Loucy (cell line): ENCODE results near the gene ZBED6.
A peak's percentile ranks its signal among the peaks of the same experiment; 100 is the strongest.
"Not testable (repeated sequence)": the region's sequence is repeated elsewhere in the genome, so short reads cannot be mapped to it uniquely, and the experiment has no call there.

Experiments used
- H2AFZ ChIP-seq: fragments of 200-600 bp; sonication (generic); 2 replicates; pipeline ENCODE4 v1.6.0; 2016; ENCODE audit warnings: antibody characterized with exemption, mild to moderate bottlenecking, low read length, moderate library complexity
- H3F3A ChIP-seq: fragments of 200-600 bp; 2 replicates; pipeline ENCODE4 v1.6.0; 2016; ENCODE audit warnings: antibody characterized with exemption, low read depth, mild to moderate bottlenecking
- H3K27me3 ChIP-seq: fragments of 200-600 bp; sonication (generic); 2 replicates; pipeline ENCODE4 v1.6.1; 2014; ENCODE audit warnings: low read length, mild to moderate bottlenecking; ENCODE audit not compliant: insufficient read depth, poor library complexity, severe bottlenecking
- H3K36me3 ChIP-seq: fragments of 200-600 bp; sonication (generic); 2 replicates; pipeline ENCODE4 v1.6.1; 2016; ENCODE audit warnings: low read length; ENCODE audit not compliant: insufficient read depth
- H3K4me1 ChIP-seq: fragments of 200-600 bp; sonication (generic); 2 replicates; pipeline ENCODE4 v1.5.1; 2014; ENCODE audit warnings: low read length, mild to moderate bottlenecking; ENCODE audit not compliant: insufficient read depth, poor library complexity, severe bottlenecking
- H3K4me2 ChIP-seq: fragments of 200-600 bp; sonication (generic); 2 replicates; pipeline ENCODE4 v1.6.0; 2014; ENCODE audit warnings: antibody characterized with exemption, low read length, low read depth, mild to moderate bottlenecking; ENCODE audit not compliant: poor library complexity, severe bottlenecking
- H3K4me3 ChIP-seq: fragments of 200-600 bp; sonication (generic); 2 replicates; pipeline ENCODE4 v1.5.1; 2014; ENCODE audit warnings: low read length, mild to moderate bottlenecking, mixed read lengths; ENCODE audit not compliant: poor library complexity, severe bottlenecking
- H3K79me2 ChIP-seq: fragments of 200-600 bp; sonication (generic); 2 replicates; pipeline ENCODE4 v1.6.1; 2014; ENCODE audit warnings: low read length; ENCODE audit not compliant: insufficient read depth
- H3K9ac ChIP-seq: fragments of 200-600 bp; sonication (generic); 2 replicates; pipeline ENCODE4 v1.6.0; 2014; ENCODE audit warnings: mild to moderate bottlenecking, low read depth, low read length, moderate library complexity; ENCODE audit not compliant: poor library complexity, severe bottlenecking
- H3K9me2 ChIP-seq: fragments of 200-600 bp; sonication (generic); replicated peaks from 2 replicates; pipeline ENCODE4 v1.6.1; 2016; ENCODE audit warnings: low read depth, low read length, mixed read lengths
- H3K9me3 ChIP-seq: fragments of 200-600 bp; sonication (generic); 2 replicates; pipeline ENCODE4 v1.6.1; 2014; ENCODE audit warnings: mild to moderate bottlenecking, antibody characterized with exemption, low read length, low read depth; ENCODE audit not compliant: insufficient read depth
- H4K20me1 ChIP-seq: fragments of 200-600 bp; sonication (generic); 2 replicates; pipeline ENCODE4 v1.6.0; 2014; ENCODE audit warnings: antibody characterized with exemption, low read length, mild to moderate bottlenecking; ENCODE audit not compliant: insufficient read depth, poor library complexity, severe bottlenecking
- CTCF ChIP-seq: fragments of 200-600 bp; sonication (generic); conservative IDR thresholded peaks from 2 replicates; pipeline ENCODE4 v1.5.1; 2014; ENCODE audit warnings: mild to moderate bottlenecking, antibody characterized with exemption, low read length
- EZH2phosphoT487 ChIP-seq: fragments of 200-600 bp; IDR thresholded peaks from 2 replicates; pipeline ENCODE4 v1.6.1; 2018; ENCODE audit warnings: antibody characterized with exemption, mild to moderate bottlenecking, moderate library complexity, borderline replicate concordance

Gene ZBED6

GRCh38 chr1:203760506-203760905 lies 34.9 kb upstream of the ZBED6 start:
- Histone ChIP-seq H3K4me1 (peaks cover 32% of the 10 kb centered on the region), H3K4me3 (no peak overlapping the region), H3K4me2 (no peak overlapping the region), H3K36me3 (no peaks in the 10 kb centered on the region), H3K9me3 (no peaks in the 10 kb centered on the region), H3K9ac (no peak overlapping the region), H3K79me2 (no peaks in the 10 kb centered on the region), H3F3A (peaks cover 15% of the 10 kb centered on the region), H4K20me1 (no peaks in the 10 kb centered on the region), H3K27me3 (no peaks in the 10 kb centered on the region), H3K9me2 (no peaks in the 10 kb centered on the region), H2AFZ (no peak overlapping the region)
- TF ChIP-seq CTCF (no peak), EZH2phosphoT487 (no peak)

GRCh38 chr1:203761958-203762357 lies 33.5 kb upstream of the ZBED6 start:
- H3K36me3 ChIP-seq, H3K9me3 ChIP-seq, H3K27me3 ChIP-seq, H3K9me2 ChIP-seq, H3K4me2 ChIP-seq, H2AFZ ChIP-seq, H3K4me3 ChIP-seq, H3K9ac ChIP-seq, H4K20me1 ChIP-seq: not testable (repeated sequence)
- H3K4me1 ChIP-seq: peaks cover 40% of the 10 kb centered on the region
- H3K79me2 ChIP-seq: peaks cover 13% of the 10 kb centered on the region
- peaks cover 18% of the 10 kb centered on the region for H3F3A ChIP-seq

- Histone ChIP-seq H3K9me2 (no peaks in the 10 kb centered on the region), H2AFZ (no peak overlapping the region), H3K4me1 (peaks cover 52% of the 10 kb centered on the region), H3K4me3 (peak overlapping the region; percentile 76), H3K9me3 (no peaks in the 10 kb centered on the region), H3F3A (peaks cover 18% of the 10 kb centered on the region), H3K27me3 (no peaks in the 10 kb centered on the region), H3K4me2 (peak overlapping the region; percentile 75), H4K20me1 (no peaks in the 10 kb centered on the region), H3K79me2 (peaks cover 28% of the 10 kb centered on the region), H3K9ac (peak overlapping the region; percentile 60), H3K36me3 (no peaks in the 10 kb centered on the region)
- no peak for TF ChIP-seq EZH2phosphoT487
- TF ChIP-seq CTCF: no peak
These were observed 31.9 kb upstream of the ZBED6 start for GRCh38 chr1:203763505-203763904.
